Astrocyte of the spinal cord (primary cell): Measurements from ENCODE around the gene DUSP16.

Source experiments
- DNase-seq: peaks from one replicate; pipeline ENCODE4 v3.0.0; 2011; ENCODE audit warnings: low read depth, low spot score
- H3K4me3 ChIP-seq: 2 replicates; pipeline ENCODE4 v1.5.1; 2011; ENCODE audit warnings: low read depth, mild to moderate bottlenecking, low read length, moderate library complexity
- in situ Hi-C: cut with HindIII; loops from 2 replicates; pipeline ENCODE4 v1.10.0; 2017; ENCODE audit warnings: low sequenced_read_pairs
- TF ChIP-seq, protein P1 (sequence below): IDR thresholded peaks from 2 replicates; pipeline ENCODE4 v1.5.1; 2012; ENCODE audit warnings: low read depth, mild to moderate bottlenecking, low read length, inconsistent platforms

DUSP16 gene

DNA sequence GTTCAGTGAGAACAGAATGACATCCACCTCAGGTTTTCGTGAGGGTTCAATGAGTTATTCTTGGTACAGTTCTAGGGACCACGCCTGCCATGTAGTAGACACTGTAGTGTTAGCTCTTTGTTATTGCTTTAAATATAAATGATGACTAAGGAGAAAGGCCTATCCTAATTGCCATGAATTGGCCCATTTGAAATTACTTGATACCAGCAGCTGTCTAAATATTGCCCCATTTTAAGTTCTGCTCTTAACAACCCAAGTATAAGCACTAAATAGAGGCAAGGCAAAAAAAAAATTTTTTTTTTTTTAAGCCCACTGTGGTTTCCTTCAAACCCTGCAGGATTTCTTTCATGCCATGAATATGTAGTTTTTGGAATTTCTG lies 121.2 kb downstream of the DUSP16 start:
- TF ChIP-seq, protein P1, sequence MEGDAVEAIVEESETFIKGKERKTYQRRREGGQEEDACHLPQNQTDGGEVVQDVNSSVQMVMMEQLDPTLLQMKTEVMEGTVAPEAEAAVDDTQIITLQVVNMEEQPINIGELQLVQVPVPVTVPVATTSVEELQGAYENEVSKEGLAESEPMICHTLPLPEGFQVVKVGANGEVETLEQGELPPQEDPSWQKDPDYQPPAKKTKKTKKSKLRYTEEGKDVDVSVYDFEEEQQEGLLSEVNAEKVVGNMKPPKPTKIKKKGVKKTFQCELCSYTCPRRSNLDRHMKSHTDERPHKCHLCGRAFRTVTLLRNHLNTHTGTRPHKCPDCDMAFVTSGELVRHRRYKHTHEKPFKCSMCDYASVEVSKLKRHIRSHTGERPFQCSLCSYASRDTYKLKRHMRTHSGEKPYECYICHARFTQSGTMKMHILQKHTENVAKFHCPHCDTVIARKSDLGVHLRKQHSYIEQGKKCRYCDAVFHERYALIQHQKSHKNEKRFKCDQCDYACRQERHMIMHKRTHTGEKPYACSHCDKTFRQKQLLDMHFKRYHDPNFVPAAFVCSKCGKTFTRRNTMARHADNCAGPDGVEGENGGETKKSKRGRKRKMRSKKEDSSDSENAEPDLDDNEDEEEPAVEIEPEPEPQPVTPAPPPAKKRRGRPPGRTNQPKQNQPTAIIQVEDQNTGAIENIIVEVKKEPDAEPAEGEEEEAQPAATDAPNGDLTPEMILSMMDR: no peak
- DNase-seq: no peak
- in situ Hi-C loops: no loop called here
- H3K4me3 ChIP-seq: no peak overlapping the region

DNA sequence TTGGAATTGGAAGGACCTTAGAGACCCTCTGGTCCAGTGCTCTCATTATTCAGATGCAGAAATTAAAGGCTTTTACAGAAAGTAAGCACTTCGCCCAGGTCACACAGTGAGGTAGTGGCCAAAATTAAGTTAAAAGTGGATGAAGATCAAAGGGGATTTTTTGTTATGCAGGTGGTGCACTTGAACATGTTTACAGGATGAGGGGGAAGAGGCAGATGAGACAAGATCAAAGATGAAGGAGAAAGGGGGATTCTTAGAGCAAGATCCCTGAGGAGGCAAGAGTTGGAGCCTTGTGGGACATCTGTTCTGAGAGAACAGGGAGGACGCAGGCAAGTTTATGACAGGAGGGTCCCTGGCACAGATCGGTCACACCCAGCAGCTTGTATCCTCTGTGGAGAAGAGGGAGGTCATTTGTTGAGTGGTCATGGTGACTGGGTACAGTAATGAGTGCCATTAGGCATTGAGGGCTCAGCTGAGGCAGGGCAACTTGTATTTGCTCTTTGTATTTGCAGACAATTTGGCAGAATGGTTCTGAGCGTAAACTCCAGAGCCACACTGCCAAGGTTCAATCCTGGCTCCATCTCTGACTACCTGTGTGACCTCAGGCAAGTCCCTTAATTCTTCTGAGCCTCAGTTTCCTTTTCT lies 121.8 kb downstream of the DUSP16 start:
- in situ Hi-C loops: no loop called here
- TF ChIP-seq, protein P1: no peak
- no peak for DNase-seq
- no peak overlapping the region for H3K4me3 ChIP-seq

DNA sequence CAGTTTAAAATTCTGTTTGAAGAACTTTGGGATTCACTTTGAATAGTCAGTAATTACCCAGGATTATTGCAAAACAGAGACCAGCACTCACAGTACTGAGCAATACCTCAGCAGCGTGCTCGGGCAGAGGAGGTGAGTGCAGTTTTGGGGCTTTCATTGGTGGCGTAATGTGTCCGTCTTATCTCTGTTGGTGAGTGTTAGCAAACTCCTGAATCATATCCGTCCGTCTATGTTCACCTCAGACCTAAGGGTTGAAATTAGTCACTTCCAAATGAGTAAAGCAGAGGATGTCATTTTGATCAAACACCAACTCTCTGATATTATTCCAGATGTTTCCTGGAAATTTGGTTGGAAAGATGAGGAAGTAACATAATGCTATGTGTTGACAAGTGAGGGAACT lies 123.0 kb downstream of the DUSP16 start:
- in situ Hi-C loops: no loop called here
- TF ChIP-seq, protein P1: no peak
- H3K4me3 ChIP-seq: no peak overlapping the region
- DNase-seq: peak; percentile 49

DNA sequence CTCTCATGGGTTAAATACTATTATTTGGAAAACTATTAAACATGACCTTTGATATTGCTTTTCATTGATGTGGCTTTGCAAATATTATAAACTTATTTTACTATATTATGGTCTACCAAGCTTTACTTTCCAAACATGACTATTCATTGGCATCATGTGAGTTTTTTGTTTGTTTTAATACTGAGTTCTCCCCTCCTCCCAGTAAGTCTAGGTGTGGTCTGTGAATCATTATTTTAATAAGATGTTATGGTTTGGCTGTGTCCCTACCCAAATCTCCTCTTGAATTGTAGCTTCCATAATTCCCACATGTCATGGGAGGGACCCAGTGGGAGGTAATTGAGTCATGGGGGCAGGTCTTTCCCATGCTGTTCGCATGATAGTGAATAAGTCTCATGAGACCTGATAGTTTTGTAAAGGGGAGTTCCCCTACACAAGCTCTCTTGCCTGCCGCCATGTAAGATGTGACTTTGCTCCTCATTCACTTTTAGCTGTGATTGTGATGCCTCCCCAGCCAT lies 125.8 kb downstream of the DUSP16 start:
- TF ChIP-seq, protein P1: no peak
- H3K4me3 ChIP-seq: no peak overlapping the region
- DNase-seq: peak; percentile 24
- in situ Hi-C loops: no loop called here

DNA sequence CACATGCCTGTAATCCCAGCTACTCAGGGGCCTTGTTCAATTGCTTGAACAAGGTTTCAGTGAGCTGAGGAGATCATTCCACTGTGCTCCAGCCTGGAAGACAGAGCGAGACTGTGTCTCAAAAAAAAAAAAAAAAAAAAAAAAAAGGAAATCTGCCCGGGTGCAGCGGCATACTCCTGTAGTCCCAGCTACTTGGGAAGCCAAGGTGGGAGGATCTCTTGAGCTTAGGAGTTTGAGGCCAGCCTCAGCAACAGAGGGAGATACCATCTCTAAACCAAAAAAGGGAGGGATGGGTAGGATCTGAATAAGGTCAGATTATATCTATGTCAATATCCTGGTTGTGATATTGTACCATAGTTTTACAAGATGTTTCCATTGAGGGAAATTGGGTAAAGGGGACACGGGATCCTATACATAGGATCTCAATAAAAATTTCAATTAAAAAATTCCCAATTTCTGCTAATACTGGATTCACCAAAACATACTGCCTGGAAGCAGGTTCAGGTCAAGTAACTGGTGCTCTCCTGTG lies 129.4 kb downstream of the DUSP16 start:
- H3K4me3 ChIP-seq: no peak overlapping the region
- in situ Hi-C loops: no loop called here
- TF ChIP-seq, protein P1: no peak

DNA sequence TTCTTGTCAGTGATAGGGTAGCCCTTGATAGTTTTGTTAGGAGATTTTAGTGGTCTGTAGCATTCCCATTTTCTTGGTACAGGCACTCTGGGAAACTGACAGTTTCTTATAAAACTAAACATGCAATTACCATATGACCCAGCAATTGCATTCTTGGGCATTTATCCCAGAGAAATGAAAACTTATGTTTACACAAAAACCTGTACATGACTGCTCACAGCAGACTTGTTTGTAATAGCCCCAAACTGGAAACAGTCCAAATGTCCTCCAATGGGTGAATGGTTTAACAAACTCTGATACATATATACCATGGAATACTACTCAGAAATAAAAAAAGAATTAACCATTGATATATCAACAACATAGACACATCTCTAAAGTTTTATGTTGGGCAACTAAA lies 130.3 kb downstream of the DUSP16 start:
- in situ Hi-C loops: no loop called here
- no peak overlapping the region for H3K4me3 ChIP-seq
- DNase-seq: peak; percentile 69
- TF ChIP-seq, protein P1: no peak

More for the DNA sequence above, 129.4 kb downstream of the DUSP16 start:
- no peak for DNase-seq
